Gastroesophageal sphincter (tissue), 4 donors: Measurements from ENCODE around the gene KIF1A. TPM values are rescaled to one million over a fixed set of nuclear protein-coding genes. Genes with fewer than 3 reads are reported as not detected.

Source experiments
- ATAC-seq: fragments of 150-250 bp; one replicate; pipeline ENCODE4 v1.9.1; 2016; ENCODE audit warnings: mild to moderate bottlenecking, moderate library complexity
- H3K27ac ChIP-seq, 4 donors: fragments of 200-600 bp; sonication (generic) in 3 of 4; 1 replicate in 3 of 4; 2 replicates in 1 of 4; pipeline ENCODE4 v1.5.1; 2016 to 2019
- H3K27me3 ChIP-seq: fragments of 200-600 bp; sonication (generic); one replicate; pipeline ENCODE4 v1.5.1; 2019
- H3K36me3 ChIP-seq, 2 donors: fragments of 200-600 bp; sonication (generic); one replicate each; pipeline ENCODE4 v1.5.1; 2019; ENCODE audit warnings: control low read depth in 1 of 2
- H3K4me1 ChIP-seq, 3 donors: fragments of 200-600 bp; sonication (generic); 1 replicate in 2 of 3; 2 replicates in 1 of 3; pipeline ENCODE4 v1.5.1; 2016 to 2019; ENCODE audit warnings: control low read depth in 2 of 3
- H3K4me3 ChIP-seq, 2 donors: fragments of 200-600 bp; sonication (generic); one replicate each; pipeline ENCODE4 v1.5.1; 2019; ENCODE audit warnings: mild to moderate bottlenecking in 1 of 2, moderate library complexity in 1 of 2
- H3K9me3 ChIP-seq, 3 donors: fragments of 200-600 bp; sonication (generic); one replicate each; pipeline ENCODE4 v1.5.1; 2017 to 2019; ENCODE audit warnings: control low read depth in 2 of 3
- CTCF ChIP-seq, 4 experiments: fragments of 200-600 bp in 2 of 4; fragments of 450-650 bp in 2 of 4; sonication (generic) in 1 of 4; IDR thresholded peaks; one replicate each; pipeline ENCODE4 v1.5.1; 2017 to 2019; ENCODE audit warnings: antibody characterized with exemption in 4 of 4, mild to moderate bottlenecking in 2 of 4, moderate library complexity in 2 of 4
- EP300 ChIP-seq: sonication (generic); formaldehyde crosslinking; IDR thresholded peaks from one replicate; pipeline ENCODE4 v1.6.1; 2017; ENCODE audit warnings: antibody characterized with exemption, mild to moderate bottlenecking
- POLR2A ChIP-seq, 2 donors: fragments of 450-650 bp; IDR thresholded peaks; one replicate each; pipeline ENCODE4 v1.6.1; 2017; ENCODE audit warnings: antibody characterized with exemption in 2 of 2, mild to moderate bottlenecking in 2 of 2, moderate library complexity in 1 of 2
- POLR2AphosphoS5 ChIP-seq: sonication (generic); formaldehyde crosslinking; IDR thresholded peaks from one replicate; pipeline ENCODE4 v1.6.1; 2017; ENCODE audit warnings: antibody characterized with exemption
- WGBS, 2 donors: methylation state at CpG; one replicate each; pipeline ENCODE4 v1.1.5; 2018; ENCODE audit warnings: low coverage in 1 of 2; 5-methylcytosine and 5-hydroxymethylcytosine counted together
- total RNA-seq, 4 donors: library from RNA; depleted of rRNA; stranded (reverse); fragments of >200 nt; gene quantifications; one replicate each; pipeline ENCODE4 v1.1.0, GENCODE V29; 2016

Gene KIF1A
- total RNA-seq, 4 donors from 2014 or later, result 0.62 to 2.3 (median 1.6) TPM

GRCh38 chr2:240712121-240712520 is 107.9 kb downstream of the KIF1A start:
- no peak overlapping the region for H3K4me3 ChIP-seq
- no peak for ATAC-seq
- no peaks in the 10 kb centered on the region for H3K4me1 ChIP-seq
- 90% methylated on average over 4 of the region's 9 CpGs; no CpG with 5 or more reads in 1 of the 2 donors for WGBS, 2 donors
- H3K27ac ChIP-seq, result no peak overlapping the region
- no peaks in the 10 kb centered on the region for H3K9me3 ChIP-seq
- H3K27me3 ChIP-seq, result peaks cover 42% of the 10 kb centered on the region
- no peaks in the 10 kb centered on the region for H3K36me3 ChIP-seq
- TF ChIP-seq CTCF (IDR thresholded peaks at IDR 0.05), result no peak
- no peak for TF ChIP-seq EP300
- no peak for TF ChIP-seq POLR2AphosphoS5
- TF ChIP-seq POLR2A (IDR thresholded peaks at IDR 0.05), result no peak

- no peak overlapping the region for H3K4me3 ChIP-seq
- ATAC-seq, result no peak
- TF ChIP-seq POLR2AphosphoS5 (no peak), EP300 (no peak), POLR2A (IDR thresholded peaks at IDR 0.05) (no peak), CTCF (IDR thresholded peaks at IDR 0.05) (no peak)
- peaks cover 44% of the 10 kb centered on the region for H3K27me3 ChIP-seq
- H3K4me1 ChIP-seq, result no peaks in the 10 kb centered on the region
- no peaks in the 10 kb centered on the region for H3K9me3 ChIP-seq
- no peak overlapping the region for H3K27ac ChIP-seq
- H3K36me3 ChIP-seq, result no peaks in the 10 kb centered on the region
- WGBS, 2 donors, result 67 to 86% methylated on average over 1 to 3 of the region's 5 CpGs
Measured at GRCh38 chr2:240711701-240712100, 108.3 kb downstream of the KIF1A start.

GRCh38 chr2:240711296-240711695 is 108.7 kb downstream of the KIF1A start:
- WGBS, 2 donors, result 83 to 100% methylated on average over 2 of the region's 9 CpGs
- ATAC-seq, result no peak

GRCh38 chr2:240708457-240708856 is 111.6 kb downstream of the KIF1A start:
- no peak overlapping the region for H3K4me3 ChIP-seq
- H3K4me1 ChIP-seq, result no peaks in the 10 kb centered on the region
- WGBS, 2 donors, result 64 to 68% methylated on average over 7 of the region's 7 CpGs
- no peak for ATAC-seq
- H3K9me3 ChIP-seq, result no peaks in the 10 kb centered on the region
- no peak overlapping the region for H3K27ac ChIP-seq
- H3K36me3 ChIP-seq, result no peaks in the 10 kb centered on the region
- H3K27me3 ChIP-seq, result peaks cover 55% of the 10 kb centered on the region
- TF ChIP-seq CTCF (IDR thresholded peaks at IDR 0.05) (no peak), POLR2AphosphoS5 (no peak), EP300 (no peak), POLR2A (IDR thresholded peaks at IDR 0.05) (no peak)

More at GRCh38 chr2:240711296-240711695, 108.7 kb downstream of the KIF1A start:
- H3K4me1 ChIP-seq, result no peaks in the 10 kb centered on the region
- TF ChIP-seq CTCF (IDR thresholded peaks at IDR 0.05), result no peak
- TF ChIP-seq POLR2A (IDR thresholded peaks at IDR 0.05), result no peak
- TF ChIP-seq POLR2AphosphoS5, result no peak
- TF ChIP-seq EP300, result no peak
- no peak overlapping the region for H3K4me3 ChIP-seq
- no peak overlapping the region for H3K27ac ChIP-seq
- H3K27me3 ChIP-seq, result peaks cover 41% of the 10 kb centered on the region
- H3K36me3 ChIP-seq, result no peaks in the 10 kb centered on the region
- no peaks in the 10 kb centered on the region for H3K9me3 ChIP-seq

GRCh38 chr2:240707821-240708220 is 112.2 kb downstream of the KIF1A start:
- H3K9me3 ChIP-seq, result no peaks in the 10 kb centered on the region
- ATAC-seq, result no peak
- peaks cover 61% of the 10 kb centered on the region for H3K27me3 ChIP-seq
- H3K4me3 ChIP-seq, result no peak overlapping the region
- WGBS, 2 donors, result 56% methylated on average over 9 to 10 of the region's 10 CpGs
- no peaks in the 10 kb centered on the region for H3K4me1 ChIP-seq
- H3K27ac ChIP-seq, result no peak overlapping the region
- TF ChIP-seq POLR2AphosphoS5 (no peak), CTCF (IDR thresholded peaks at IDR 0.05) (no peak), EP300 (no peak), POLR2A (IDR thresholded peaks at IDR 0.05) (no peak)
- H3K36me3 ChIP-seq, result no peaks in the 10 kb centered on the region
